GM19035 (cell line): ENCODE data around the gene SLC9B2.

Experiments used
- ATAC-seq: cut with Tn5 transposase; IDR thresholded peaks from one replicate; pipeline ENCODE4 v1.9.1; 2021; ENCODE audit not compliant: unreplicated experiment

Gene SLC9B2

GRCh38 chr4:103075894-103076746 lies 441 bp downstream of the SLC9B2 start:
- ATAC-seq = peak; percentile 52

DNA sequence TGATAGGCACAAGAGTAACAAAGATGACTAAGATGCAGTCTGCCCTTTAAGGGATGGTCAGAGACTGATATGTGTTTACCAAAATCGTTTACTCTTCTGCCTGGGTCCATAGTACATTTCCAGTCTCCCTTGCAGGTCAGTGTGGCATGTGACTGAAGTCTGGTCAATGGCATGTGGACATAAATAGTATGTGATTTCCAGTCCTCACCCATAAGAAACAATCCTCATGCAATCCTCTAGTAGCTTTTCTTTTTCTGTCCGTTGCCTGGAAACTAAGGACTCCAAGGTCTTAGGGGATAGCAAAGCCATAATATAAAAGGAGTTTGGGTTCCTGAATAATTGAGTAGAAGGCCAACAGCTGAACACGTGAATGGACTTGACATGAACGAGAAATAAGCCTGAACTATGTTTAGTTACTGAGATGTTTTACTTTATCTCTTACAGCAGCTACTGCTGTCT lies 1.1 kb downstream of the SLC9B2 start:
- ATAC-seq = peak; percentile 0

DNA sequence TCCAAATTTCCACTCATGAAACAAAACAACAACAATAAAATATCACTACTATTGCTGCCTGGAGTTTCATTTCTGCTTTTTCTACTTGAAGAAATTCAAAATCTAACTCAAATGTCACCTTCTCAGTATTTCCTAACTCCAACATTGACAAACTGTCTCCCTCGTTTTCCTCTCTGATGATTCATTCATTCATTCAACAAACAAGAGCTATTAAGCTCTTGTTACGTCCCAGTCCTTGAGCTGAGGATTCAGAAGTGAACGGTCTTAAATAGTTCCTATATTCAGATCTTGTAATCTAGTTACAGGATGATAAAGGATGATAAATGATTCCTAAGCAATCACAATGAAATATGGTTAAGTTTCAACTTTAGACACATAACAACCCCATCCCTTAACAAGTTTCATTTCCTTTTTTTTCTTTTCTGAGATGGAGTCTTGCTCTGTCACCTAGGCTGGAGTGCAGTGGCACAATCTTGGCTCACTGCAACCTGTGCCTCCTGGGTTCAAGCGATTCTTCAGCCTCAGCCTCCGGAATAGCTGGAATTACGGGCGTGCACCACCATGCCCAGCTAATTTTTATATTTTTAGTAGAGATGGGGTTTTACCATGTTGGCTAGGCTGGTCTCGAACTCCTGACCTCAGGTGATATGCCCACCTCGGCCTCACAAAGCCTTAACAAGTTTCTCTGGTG lies 1.7 kb downstream of the SLC9B2 start:
- ATAC-seq = peak; percentile 29

DNA sequence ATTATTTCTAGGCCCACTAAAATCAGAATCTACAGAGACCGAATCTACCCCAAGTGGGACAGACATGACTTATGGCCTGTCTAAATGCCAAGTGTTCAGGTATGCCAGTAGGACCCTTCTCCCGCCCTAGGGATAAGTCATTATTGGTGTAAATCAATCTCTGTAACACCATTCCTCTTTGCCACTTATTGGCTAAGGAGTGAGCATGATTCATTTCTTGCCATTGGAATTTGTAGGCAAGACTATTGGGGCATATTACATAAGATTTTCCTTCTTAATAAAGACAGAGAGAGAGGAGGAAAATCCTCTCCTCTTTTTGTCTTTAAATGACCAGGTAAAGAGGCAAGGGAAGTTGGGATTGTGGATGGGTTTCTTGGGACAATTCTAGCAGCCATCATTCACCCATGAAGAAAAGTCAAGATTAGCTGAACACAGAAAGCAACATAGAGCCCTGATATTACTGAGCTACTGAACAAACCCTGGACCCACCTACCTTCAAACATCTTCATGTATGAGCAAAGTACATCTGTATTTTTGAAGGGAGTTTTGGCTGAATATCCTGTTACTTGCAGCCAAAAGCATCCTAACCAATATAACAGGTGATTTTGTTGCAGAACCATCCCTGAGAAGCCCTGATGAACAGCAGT lies 2.6 kb downstream of the SLC9B2 start:
- ATAC-seq = no peak

- no peak for ATAC-seq
Observed at GRCh38 chr4:103067841-103068547, 8.6 kb downstream of the SLC9B2 start.

GRCh38 chr4:103060453-103061148 lies 16.0 kb downstream of the SLC9B2 start:
- ATAC-seq = no peak

- no peak for ATAC-seq
Observed at GRCh38 chr4:103054030-103054429, 22.5 kb downstream of the SLC9B2 start.

DNA sequence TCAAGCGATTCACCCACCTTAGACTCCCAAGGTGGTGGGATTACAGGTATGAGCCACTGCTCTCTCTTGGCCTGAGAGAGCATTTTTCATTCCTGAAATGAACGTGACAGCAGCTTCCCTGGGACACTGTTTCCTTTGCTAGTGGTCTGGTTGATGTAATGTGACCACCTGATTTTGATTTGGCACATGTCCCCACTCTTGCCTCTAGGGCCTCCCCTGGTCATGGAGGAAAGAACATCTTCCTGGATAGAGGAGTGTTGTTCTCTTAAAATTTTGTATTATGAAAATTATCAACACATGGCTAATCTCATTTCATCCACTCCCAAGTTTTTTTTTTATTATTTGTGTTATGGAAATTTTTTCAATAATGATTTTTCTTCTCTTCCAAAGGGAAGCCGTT lies 23.8 kb downstream of the SLC9B2 start:
- ATAC-seq = no peak

GRCh38 chr4:103052145-103052544 lies 24.4 kb downstream of the SLC9B2 start:
- ATAC-seq = no peak

DNA sequence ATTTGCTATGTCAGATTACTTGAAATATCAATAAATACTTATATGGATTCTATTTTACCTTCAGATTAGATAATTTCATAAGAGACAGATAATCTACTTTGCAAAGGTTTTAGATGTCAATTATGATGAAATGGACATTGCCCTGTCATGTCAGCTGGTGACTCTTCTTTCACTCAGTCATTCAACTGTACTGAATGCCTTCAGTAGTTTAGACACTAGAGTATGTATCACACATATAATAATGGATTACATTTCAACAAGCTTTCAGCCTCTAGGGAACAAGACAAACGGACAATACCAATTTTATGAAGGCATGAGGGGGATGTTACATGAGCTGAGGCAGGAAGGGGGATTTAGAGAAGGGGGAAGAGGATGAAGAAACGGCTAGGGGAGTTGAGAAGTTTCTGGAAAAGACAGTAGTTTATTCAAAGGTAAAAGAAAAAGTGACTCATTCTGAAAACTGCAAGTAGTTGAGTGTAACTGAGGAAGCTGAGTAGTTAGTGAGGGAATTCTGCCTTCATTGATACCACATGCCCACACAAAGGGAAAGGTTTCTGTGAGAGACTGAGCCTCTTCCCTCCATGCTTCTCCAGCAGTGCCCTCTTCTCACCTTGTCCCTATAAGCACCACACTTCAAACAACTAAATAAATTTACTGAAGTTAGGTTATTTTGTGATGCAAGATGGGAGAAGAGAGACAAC lies 25.7 kb downstream of the SLC9B2 start:
- ATAC-seq = no peak

- ATAC-seq = peak; percentile 98
Observed at GRCh38 chr4:103046416-103047290, 29.9 kb downstream of the SLC9B2 start.

GRCh38 chr4:103044183-103044582 lies 32.4 kb downstream of the SLC9B2 start:
- no peak for ATAC-seq

DNA sequence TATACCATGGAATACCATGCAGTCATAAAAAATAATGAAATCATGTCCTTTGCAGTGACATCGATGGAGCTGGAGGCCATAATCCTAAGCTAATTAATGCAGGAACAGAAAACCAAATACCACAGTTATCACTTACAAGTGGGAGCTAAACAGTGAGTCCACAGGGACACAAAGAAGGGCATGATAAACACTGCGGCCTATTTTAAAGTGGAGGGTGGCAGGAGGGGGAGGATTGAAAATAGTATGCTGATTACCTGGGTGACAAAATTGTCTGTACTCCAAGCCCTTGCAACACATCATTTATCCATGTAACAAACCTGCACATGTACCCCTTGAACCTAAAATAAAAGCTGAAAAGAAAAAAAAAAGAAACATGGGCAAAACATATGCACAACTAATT lies 40.4 kb downstream of the SLC9B2 start:
- no peak for ATAC-seq

DNA sequence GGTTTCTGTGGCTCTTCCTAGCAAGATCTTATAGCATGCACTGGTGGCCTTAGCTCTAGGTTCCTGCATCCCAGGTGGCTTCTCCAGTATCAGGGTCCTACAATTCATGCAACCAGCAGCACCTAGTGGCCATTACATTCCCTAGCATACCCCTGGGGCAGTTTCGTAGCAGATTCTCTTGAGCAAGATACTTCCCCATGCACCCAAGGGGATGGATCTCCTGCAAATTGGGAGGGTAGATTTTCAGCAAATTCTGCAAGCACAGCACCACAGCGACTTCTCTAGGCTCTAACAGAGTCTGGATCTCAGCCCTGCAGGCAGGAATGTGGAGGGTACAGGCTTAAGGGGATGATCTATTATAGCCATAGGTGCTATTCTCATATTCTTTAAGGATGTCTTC lies 44.0 kb downstream of the SLC9B2 start:
- peak; percentile 60 for ATAC-seq

- ATAC-seq = no peak
Observed at GRCh38 chr4:103030791-103031190, 45.8 kb downstream of the SLC9B2 start.

DNA sequence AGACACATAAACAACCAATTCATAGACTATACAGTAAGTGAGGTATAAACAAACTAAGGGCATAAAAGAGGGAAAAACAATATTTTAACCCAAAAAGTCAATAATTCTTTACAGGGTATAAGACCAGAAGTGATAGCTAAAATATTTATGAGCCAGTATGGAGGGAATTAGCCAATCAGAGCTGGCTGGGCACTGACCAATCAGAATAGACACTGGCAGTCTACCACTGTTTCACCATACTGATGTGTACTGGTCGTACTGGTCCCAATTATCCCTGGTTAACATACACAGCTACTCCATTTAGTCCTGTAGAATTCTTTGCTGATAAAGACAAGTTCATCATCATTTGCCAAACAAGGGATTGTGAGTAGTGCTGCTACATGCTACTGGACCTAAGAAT lies 47.3 kb downstream of the SLC9B2 start:
- ATAC-seq = no peak

DNA sequence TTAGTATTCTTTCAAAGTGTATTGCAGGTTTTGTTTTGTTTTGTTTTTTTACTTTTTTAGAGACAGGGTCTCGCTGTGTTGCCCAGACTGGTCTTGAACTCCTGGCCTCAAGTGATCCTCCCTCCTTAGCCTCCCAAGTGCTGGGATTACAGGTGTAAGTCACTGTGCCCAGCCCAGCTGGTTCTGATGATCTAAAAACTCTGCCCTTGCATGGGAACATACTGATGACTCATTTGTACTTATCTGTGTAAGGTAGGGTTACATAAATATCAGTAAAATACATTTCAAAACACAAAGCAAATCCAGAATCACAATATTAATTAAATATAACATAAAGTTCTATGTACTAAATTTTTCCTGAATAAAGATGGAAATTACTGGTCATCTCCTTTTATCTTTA lies 49.7 kb downstream of the SLC9B2 start:
- no peak for ATAC-seq

- ATAC-seq = no peak
Observed at GRCh38 chr4:103024996-103025395, 51.6 kb downstream of the SLC9B2 start.

DNA sequence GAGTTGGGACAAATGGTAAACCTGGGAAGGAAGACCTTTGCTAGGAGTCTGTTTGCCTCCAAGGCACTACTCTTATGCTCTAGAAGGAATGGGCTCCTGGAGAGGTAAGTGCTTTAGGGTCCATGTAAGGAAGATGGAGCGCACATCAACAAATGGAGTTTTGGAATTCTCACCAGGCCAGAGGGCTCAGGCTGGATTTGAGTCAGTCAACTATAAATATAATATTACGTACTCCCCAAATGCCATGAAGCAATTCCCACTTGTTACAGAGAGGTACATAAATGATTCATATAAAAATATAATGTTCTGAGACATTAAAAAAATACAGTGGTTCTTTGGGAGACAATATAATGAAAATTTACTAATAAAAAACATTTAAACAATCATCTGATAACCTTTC lies 55.4 kb downstream of the SLC9B2 start:
- no peak for ATAC-seq
